ENCODE data around the gene HOXB5.

Gene HOXB5

GRCh38 chr17:48591255-48592056, 2.1 kb downstream of the HOXB5 start:
- TF ChIP-seq CTCF (conservative IDR thresholded peaks at IDR 0.05; ENCODE audit: low read depth) = no peak
- no peak for DNase-seq (ENCODE audit: low spot score)
- ChIA-PET CTCF (interaction anchor here (0.7 to 1.4 kb wide), 2 partner anchors 11 to 374 kb away, joined by 4 to 8 read pairs; no protein-coding TSS in a partner anchor), POLR2A (ENCODE audit: low non-redundant PET) (no interaction called here)
- H3K27ac ChIP-seq = no peak overlapping the region

- ChIA-PET CTCF (interaction anchor here (0.6 kb wide), 1 partner anchor 162 kb away, joined by 3 read pairs; no protein-coding TSS in a partner anchor), POLR2A (ENCODE audit: low non-redundant PET) (no interaction called here)
- no peak for DNase-seq (ENCODE audit: low spot score)
- TF ChIP-seq CTCF (conservative IDR thresholded peaks at IDR 0.05; ENCODE audit: low read depth) = no peak
- no peak overlapping the region for H3K27ac ChIP-seq
These were observed 2.9 kb downstream of the HOXB5 start for GRCh38 chr17:48590607-48591161.

- DNase-seq (ENCODE audit: low spot score) = no peak
- ChIA-PET CTCF (interaction anchor here (0.6 kb wide), 1 partner anchor 162 kb away, joined by 3 read pairs; no protein-coding TSS in a partner anchor), POLR2A (ENCODE audit: low non-redundant PET) (no interaction called here)
- no peak within 1 kb of the TSS for H3K27ac ChIP-seq
- no peak for TF ChIP-seq CTCF (conservative IDR thresholded peaks at IDR 0.05; ENCODE audit: low read depth)
These were observed 3.6 kb downstream of the HOXB5 start, which contains the start of gene HOXB3 for GRCh38 chr17:48589831-48590606. Gene HOXB3, minus strand, starts transcription at chr17:48590241. Its CDS starts 37,767 bp downstream, at chr17:48552474.

GRCh38 chr17:48589060-48589830, 4.3 kb downstream of the HOXB5 start:
- no peak overlapping the region for H3K27ac ChIP-seq
- ChIA-PET CTCF (interaction anchor here (0.7 to 2.8 kb wide), 4 partner anchors 25 to 253 kb away, joined by 3 to 9 read pairs (median 6); no protein-coding TSS in a partner anchor), POLR2A (ENCODE audit: low non-redundant PET) (no interaction called here)
- no peak for TF ChIP-seq CTCF (conservative IDR thresholded peaks at IDR 0.05; ENCODE audit: low read depth)
- DNase-seq (ENCODE audit: low spot score) = no peak

- no peak overlapping the region for H3K27ac ChIP-seq
- DNase-seq (ENCODE audit: low spot score) = no peak
- ChIA-PET CTCF (interaction anchor here (0.5 to 2.8 kb wide), 5 partner anchors 26 to 394 kb away, joined by 3 to 9 read pairs (median 5); no protein-coding TSS in a partner anchor), POLR2A (ENCODE audit: low non-redundant PET) (no interaction called here)
- TF ChIP-seq CTCF (conservative IDR thresholded peaks at IDR 0.05; ENCODE audit: low read depth) = no peak
These were observed 5.1 kb downstream of the HOXB5 start for GRCh38 chr17:48588528-48588927.

All from RWPE1 (cell line).